Activated CD4-positive, CD25-positive, alpha-beta regulatory T cell (primary cell): ENCODE data around the gene TSPAN31.
A peak's percentile ranks its signal among the peaks of the same experiment; 100 is the strongest.

Experiments
- DNase-seq, 4 experiments: peaks; one replicate each; lab custom pipeline; 2025; lab: John Stamatoyannopoulos, UW

The TSPAN31 gene

DNA sequence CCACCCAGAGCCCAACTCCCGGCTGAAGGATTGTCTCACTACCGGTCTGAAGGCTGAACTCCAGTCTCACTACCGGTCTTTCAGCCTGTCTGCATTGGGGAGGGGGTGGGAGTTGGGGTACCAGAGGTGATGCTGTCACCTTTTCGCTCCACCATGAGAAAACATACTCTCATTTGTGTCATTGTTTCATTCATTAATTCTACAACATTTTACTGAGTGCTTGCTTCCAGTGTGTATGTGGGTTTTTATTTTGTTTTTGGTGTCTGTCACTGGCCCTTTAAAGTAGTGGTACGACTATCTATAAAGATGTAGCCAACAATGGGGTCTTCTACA lies 7.8 kb downstream of the TSPAN31 start:
- no peak for DNase-seq

DNA sequence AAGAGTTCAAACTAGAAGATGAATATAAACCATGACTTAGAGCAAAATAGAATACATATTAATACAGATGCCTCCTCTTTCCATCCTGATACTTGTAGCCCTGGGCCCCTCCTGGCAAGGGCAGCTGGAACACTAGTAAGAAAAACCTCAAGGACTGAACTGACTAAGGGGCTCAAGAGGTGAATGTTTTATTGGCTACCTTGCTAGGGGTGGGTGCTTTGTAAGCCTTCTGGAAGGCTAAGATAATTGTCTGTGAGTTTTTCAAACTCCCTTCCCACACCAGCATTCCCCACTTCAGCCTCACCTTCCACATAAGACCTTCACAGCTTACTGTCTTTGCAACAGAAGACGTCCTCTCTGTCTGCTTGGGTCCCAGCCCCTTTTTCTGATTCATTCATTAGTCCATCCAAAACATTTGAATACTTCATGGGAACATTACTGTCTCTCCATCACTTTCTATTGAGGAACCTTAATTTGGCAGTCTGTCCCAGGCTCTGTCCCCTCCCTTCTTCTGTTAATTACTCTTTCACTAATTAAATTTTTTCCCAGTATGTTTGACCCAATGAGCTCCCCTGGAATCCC lies 9.0 kb downstream of the TSPAN31 start:
- DNase-seq = no peak

DNA sequence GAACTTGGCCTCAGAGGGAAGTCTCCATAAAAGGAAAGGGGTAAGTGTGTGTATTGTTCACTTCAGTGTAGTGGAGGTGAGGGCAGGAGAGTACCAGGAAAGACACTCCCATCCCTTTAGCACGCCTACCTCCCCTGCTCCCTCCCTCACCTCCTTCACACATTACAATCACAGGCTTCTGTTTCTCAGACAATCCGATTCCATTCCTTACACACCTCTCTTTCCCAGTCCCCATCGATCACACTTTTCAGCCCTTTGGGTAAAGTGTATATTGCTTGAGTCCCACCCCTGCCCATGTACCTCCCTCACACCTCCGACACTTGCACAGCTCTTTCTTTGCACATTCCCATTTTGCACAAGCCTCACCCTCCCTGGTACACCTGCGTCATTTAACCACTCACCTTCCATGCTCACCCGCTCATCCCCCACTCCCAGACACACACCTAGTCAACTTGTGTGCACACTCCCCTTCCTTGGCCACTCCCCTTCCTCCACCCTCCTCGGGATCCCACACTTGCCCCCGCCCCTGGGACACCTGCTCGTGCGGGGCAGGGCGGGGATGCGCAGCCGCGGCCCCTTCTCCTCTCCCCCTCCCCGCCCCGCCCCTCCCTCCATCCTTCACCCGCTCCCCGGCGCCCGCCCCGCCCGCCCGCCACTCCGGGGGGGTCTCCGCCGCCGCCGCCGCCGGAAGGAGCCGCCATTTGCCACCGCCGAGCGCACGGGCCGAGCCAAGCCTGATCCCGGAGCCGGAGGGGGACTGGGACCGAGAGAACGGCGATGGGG lies 9.8 kb downstream of the TSPAN31 start, which contains the start of gene MARCHF9:
MARCHF9 (plus strand) TSS at position 693 of the 783 bp plus-strand sequence. CDS start 426 bp downstream, outside the sequence.
- DNase-seq = peak; percentile 57 to 75 (median 64)

DNA sequence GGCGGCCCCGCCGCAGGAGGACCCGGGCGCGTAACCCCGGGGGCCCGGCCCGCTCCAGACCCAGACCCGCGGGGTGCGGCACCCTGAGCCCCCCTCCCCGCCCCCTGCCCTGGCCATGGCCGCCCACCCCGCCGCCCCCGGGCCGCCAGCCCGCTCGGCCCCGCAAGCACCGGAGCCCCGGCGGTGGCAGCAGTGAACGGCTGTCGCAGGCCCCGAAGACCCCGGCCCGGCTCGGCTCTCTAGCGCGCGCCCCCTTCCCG lies 10.3 kb downstream of the TSPAN31 start:
- no peak for DNase-seq

DNA sequence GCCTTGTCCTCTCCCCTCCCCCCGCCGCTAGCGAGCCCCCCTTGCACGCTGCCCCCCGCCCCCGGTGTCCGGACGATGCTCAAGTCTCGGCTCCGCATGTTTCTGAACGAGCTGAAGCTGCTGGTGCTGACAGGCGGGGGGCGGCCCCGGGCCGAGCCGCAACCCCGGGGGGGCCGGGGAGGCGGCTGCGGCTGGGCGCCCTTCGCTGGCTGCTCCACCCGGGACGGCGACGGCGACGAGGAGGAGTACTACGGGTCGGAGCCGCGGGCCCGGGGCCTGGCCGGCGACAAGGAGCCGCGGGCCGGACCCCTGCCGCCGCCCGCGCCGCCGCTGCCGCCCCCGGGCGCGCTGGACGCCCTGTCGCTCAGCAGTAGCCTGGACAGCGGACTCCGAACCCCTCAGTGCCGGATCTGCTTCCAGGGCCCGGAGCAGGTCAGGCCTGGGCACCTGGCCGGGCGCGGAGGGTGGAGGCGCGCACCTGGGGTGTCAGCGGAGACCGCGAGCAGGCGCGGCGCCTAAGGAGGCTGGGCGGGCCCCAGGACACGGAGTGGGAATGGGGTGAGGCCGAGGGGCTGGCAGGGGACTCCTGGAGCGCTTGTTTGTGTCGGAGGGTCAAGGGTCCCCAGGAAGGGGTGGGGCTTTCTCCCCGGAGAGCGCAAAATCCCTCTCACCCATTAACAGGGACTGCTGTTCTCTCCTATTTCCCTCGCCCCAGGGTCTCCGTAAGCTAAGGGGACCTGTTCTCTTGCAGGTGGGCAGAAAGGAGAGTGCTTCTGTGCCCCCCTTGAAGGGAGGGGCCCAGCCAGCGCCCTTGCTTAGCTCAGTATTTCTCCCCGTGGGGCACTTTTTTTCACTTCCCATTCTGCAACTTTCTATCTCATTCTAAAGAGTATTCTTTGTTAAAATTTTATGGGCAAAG lies 10.9 kb downstream of the TSPAN31 start:
- peak in 2 of 4 experiments; percentile 26 to 28 for DNase-seq

DNA sequence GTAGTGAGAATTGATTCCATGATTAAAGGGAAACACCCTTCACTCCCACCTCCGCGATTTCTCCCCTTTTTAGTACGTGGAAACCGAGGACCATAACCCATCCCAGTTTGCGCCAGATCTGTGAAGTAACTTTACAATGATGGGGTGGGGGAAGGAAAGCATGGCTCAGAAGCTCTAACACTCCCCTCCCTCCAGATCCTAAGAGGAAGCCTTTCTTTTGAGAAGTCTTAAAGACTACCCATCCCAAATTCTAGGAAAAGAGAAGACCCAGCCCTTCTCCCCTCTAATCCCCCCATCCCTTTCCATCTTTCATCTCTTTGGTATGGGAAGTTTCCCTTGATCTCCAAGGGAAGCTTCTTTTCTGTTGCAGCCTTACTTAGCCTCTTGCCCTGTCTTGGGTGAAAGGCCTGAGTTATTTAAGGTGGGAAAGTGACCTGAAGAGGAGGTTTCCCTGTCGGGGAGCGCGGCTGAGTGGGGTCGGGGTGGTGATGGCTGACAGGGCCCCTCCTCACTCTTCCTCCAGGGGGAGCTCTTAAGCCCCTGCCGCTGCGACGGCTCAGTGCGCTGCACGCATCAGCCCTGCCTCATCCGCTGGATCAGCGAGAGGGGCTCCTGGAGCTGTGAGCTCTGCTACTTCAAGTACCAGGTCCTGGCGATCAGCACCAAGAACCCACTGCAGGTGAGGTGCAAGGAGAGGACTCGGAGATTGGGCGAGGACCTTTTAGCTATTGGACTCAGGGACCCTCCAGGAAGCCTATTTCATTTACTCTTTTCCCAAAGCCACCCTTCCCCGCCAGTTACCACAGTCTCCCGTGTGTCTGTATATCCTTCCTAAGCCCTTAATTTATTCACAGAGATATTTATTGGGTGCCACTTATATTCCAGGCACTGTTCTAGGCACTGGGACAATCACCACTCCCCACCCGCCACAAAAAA lies 11.8 kb downstream of the TSPAN31 start:
- peak; percentile 35 to 43 (median 40) for DNase-seq

DNA sequence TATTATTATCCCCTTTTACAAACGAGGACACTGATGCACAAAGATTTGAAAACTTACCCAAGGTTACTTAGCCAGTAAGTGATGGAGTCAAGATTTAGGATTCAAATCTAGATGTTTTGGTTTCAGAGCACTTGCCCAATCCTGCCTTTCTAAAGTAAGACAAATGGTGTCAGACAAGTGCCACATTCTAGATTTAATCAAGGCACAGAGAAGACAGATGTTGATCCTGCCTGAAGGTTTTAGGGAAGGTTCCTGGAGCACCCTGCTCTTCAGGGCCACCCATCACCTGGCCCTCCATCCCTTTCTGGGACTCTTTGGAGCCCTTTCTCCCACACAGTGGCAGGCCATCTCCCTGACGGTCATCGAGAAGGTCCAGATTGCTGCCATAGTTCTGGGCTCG lies 12.9 kb downstream of the TSPAN31 start:
- no peak for DNase-seq

DNA sequence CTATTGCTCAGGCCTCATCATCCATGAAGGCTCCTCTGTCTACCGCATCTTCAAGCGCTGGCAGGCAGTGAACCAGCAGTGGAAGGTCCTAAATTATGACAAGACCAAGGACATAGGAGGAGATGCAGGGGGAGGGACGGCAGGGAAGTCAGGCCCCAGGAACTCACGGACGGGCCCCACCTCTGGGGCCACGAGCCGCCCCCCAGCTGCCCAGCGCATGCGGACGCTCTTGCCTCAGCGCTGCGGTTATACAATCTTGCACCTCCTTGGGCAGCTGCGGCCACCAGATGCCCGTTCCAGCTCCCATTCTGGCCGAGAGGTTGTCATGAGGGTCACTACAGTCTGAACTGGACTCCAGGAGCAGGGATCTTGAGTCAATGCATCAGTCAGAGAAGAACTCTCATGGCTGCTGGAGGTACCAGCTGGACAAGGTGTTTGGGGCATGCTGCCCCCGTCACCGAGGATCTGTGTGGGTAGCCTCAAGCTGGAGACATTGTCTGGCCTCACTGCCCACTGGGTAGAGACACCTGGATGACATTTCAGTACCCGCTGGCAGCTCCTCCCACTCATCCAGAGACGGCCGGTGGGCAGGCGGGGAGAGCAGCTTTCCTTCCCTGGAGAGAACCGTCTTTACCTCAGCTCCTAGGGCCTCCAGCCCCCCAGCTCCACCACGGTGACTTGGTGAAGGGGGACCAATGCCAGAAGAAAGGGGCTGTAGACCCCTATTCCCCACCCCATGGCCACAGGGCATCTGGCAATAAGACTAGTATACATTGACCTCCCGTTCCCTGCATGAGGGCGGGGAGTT lies 13.9 kb downstream of the TSPAN31 start:
- no peak for DNase-seq

DNA sequence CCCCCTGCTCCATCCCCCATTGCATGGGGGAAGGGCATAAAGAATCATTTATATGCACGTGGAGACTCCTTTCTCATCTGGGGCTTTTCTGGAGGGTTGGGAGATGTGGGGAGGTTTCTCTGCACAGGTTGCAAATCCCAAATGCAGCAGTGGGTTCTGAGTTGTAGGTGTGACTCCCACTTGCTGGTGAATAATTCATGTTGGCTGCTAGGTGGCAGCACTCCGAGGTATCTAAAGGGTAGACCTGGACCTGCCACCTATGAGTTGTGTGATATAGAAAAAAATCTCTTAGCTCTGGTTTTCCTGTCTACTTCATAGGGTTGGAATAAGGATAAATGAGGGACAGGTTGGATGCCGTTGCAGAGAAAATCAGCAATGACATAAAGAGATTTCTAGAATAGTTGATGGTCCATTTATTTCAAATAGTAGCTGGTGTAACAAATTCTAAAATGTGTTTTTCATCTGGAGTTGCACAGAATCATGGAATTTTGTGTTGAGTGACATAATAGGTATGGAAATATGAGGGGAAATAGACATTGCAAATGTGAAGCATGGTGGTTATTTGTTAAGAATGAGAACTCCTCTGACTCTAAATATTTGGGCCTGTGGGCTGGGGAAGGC lies 14.6 kb downstream of the TSPAN31 start:
- no peak for DNase-seq

DNA sequence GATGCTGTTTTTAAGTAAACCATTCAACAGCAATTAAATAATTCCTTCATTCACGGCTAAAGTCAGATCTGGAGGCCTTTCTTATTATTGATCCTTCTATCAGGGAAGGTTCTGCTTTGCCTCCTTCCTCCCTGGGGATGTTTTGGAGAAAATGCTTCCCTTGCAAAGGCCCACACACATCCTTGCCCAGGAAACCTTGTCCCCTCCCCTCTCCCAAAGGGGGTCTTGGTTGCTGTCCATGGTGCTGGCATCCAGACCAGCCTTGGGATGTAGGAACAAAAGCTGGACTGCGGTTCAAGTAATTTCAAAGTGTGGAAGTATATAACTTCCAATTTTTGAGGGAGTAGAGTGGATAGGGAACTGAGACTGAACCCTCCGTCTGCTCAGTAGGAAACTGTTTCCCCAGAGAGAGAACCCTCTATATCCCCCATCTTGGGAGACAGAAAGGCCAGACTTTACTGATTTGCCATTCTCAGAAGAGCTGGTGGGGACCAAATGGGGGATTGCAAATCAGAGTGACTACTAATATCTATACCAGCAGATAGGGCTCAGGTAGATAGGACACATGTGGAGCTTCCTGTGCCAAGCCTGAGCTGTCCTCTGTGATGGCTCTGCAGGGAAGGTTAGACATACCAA lies 15.6 kb downstream of the TSPAN31 start:
- no peak for DNase-seq

DNA sequence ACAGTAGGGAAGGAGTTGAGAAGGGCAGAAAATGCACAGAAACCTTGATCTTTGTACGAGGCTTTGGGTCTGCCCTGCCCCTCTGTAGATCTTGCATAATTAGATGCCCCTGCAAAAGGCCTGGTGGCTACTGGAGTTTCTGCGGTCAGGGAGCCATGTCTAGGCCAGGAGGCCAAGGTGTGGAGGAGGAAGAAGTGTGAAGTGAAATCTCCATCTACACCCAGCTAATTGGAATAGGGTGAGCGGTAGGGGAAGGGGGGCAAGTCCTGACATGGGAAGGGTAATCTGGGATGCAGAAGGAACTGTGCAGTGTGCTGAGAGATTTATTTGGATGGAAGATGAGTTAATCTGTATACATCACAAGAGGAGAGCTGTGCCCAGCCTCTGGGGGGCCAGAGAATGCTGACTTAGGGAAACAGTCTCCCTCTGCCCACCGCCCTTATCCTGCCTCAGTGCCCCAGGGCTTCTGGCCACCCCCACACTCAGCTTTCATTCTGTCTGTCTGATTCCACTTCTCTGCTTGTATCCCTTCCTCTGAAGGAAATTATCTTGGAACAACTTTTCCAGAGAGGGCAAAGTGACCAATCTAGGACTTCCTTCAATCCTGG lies 16.7 kb downstream of the TSPAN31 start:
- no peak for DNase-seq

DNA sequence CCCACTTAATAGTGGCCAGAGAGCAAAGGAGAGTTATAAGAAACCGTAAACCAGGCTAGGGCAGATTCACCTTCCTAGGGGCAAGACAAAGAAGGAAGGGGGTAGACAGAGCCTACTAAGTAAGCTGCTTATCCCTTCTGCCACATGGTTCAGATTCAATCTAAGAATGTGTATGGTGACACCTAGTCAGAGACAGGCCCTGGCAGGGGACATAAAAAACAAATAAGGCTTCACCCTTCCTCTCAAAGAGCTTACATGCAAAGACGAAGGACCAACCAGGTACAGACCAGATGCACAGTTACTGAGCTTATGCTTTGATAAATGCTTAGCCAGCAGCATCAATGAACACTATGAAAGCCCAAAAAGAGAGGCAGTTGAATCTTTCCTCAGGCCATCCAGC lies 17.6 kb downstream of the TSPAN31 start:
- DNase-seq = no peak

DNA sequence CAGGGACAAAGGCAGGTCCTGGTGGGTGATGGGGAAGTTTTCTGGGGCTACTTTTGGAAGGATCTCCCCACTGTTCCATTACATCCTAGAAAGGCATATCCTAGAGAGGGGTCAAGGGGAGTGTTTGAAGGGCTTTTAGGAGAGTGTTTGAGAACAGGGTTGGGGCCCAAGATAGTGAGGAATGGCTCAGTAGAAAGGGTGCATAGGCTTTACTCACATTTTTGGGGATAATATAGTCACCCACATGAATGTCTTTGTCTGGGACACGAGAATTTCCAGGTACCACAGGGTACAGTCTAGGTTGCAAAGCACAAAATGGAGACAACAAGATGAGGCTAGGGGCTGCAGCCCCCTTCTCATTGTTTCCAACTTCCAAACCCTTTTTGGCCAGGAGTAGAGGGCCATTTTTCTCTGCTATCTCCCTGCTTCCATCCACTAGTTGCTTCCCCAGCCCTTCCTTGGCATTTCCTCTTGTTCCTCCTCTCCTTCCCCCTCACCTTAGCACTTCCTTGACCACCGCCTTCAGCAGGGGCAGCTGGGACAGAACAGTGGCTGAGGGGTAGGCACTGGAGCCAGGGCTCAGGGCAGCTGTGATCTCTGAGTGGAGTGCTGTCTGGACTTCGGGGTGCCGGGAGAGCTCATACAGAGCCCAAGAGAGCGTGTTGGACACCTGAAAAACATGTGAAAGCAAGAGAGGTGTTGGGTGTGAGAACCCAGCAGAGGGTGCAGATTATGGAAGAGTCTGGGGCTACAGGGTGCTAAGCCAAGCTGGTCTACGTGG lies 19.2 kb downstream of the TSPAN31 start:
- DNase-seq = no peak

DNA sequence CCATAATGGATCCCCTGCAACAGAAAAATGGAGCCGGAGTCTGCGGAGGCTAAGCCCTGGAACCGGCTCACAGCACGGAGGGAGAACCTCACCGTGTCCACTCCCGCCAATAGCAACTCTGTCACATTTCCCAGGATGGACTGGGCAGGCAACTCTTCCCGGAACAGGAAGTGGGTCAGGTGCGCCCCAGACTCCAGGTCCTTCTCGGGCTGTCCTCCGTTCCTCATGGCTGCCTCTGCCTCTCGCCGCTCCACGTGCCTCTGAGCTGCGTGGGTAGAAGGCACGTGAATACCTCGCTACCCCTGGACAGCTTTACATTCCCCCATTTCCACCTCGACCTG lies 19.8 kb downstream of the TSPAN31 start:
- no peak for DNase-seq

DNA sequence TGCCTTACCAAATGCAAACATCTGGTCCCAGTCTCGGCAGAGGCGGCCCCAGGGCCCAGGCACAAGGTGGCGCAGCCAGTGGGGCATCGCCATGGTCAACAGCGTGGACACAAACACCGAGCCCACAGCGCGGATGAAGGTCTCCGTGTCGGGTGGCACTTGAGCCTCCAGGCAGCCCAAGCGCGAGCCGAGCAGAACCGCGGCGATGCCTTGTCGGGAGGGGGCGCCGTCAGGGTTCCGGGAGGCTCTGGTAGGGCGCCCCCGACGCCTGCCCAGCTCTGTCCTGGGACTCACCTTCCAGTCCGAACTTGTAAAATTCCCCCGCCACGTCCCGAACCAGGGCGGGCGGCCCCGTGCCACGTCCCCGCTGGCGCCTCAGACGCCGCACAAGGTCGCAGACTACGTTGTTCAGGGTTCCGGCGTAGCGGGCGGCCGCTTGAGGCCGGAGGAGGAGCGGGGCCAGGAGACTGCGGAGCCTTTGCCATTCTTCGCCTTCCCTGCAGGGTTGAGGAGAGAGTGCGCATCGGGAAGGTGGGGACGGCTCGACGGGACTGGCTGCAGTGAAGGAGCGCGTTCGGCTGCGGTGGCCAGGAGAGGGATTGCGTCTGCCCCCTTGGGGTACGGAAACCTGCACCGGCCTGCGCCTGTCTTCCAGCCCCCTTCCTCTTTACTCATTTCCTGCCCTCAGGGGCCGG lies 20.3 kb downstream of the TSPAN31 start:
- DNase-seq = peak in 3 of 4 experiments; percentile 28 to 41 (median 30)

DNA sequence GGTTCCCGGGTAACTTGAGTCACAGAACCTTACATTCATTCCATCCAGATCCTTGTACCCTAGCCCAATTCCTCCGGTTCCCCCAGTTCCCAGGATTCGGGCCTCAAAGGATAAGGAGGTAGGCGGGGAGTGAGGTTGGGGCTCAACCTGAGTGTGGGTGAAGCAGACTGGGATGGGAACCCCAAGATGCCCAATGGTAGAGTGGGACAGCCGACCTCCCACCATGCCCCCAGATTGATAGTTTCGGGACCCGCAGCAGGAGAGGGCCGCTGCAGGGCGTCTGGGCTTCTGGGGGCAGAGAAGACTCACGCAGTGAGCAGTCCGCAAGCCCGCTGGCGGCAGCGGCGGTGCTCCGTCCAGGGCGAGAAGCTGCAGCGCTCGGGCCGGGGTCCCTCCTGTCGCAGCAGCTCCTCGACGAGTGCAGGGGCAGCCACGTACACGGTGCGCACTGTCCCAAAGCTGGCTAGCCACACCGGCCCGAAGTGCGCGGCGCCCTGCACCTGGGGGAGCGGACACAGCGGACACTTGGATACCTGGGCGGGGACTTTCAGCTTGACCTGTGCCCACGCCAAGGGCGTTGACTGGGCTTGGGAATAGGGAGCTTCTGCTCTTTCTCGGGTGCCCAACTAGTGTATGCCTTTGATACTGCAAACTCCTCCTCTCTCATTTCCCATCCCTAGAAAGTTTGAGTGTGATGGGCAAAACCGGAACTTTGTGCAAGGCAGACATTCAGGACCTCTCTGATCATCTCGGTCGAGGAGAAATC lies 21.0 kb downstream of the TSPAN31 start:
- DNase-seq = no peak

DNA sequence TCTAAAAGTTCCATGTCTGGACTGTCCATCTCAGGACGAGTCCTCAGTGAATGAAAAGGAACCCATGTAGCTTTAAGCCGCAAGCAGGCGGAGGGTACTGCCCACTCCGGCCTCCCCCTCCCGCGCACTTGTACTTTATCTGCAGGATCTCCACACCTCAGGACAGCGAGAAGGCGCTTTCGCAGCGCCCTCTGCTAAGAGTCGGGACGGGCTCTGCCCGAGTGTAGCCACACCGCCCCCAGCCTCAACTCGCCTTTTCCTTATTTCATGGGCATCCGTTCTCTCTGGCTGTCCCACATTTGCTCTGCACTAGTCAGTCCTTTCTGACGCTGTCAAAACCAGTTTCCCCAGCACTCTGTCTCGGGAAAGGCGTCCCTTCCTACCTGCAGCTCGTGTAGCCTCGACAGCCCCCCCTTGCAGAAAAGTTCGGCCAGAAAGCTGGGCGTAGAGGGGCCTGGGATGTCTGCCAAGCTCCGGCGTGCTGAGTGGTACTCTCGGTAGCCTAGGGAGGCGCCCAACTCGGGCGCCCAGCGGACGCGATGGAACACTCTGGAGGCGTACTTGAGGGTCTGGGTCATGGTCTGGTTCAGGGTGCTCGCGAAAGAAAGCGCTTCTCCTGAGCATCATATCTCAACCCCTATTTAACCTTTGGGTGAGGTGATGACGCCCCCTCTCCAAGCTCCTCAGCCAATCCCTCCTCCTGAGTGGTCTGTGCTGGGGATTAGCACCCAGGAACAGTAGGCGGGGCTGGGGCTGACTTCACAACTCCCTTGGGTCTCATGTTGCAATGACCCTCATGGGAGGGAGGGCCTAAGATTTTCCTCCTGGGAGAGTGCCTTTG lies 21.8 kb downstream of the TSPAN31 start, which contains the start of gene CYP27B1:
CYP27B1 (minus strand) TSS at position 615 of the 841 bp plus-strand sequence; CDS start at position 578, 37 bp downstream.
- DNase-seq = no peak
